Inferior parietal cortex (tissue), 1 donor: Measurements from ENCODE around the gene POLA2.

Source experiments
- DNase-seq: peaks from one replicate; pipeline ENCODE4 v3.0.0-alpha.2; 2016; ENCODE audit errors: extremely low spot score

POLA2 gene

DNA sequence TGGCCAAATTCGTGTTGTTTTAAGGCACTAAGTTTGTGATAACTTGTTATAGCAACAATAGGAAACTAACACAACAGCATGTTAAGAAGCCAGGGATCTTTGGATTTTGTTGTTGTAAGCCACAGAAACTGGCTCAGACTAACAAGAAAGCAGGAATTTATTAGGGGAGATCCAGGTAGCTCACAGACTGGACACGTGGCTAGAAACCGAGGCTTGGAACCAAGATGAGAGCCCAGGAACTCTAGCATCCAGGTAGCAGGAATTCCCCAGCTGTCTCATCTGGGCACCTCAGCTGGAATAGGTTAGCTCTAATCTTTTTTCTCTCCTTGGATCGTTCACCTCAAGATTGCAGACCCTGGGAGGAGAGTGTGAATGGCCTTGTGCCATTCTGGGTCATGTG, 24.9 kb downstream of the POLA2 start:
- no peak for DNase-seq

DNA sequence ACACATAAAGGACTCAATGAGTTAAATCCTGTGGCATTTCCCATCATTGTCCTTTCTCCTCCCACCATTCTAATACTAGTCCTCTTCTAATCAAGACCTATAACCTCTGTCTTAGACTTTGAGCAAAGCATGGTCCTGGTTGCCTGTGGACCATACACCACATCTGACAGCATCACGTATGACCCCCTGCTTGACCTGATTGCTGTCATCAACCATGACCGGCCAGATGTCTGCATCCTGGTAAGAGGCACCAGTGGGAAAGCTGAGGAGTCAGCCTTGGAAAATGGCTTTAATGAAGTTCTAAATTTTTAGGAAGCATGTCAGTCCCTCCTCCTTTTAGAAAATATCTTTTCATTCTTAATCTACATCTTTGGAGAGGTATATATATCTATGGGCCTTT, 25.8 kb downstream of the POLA2 start:
- no peak for DNase-seq

DNA sequence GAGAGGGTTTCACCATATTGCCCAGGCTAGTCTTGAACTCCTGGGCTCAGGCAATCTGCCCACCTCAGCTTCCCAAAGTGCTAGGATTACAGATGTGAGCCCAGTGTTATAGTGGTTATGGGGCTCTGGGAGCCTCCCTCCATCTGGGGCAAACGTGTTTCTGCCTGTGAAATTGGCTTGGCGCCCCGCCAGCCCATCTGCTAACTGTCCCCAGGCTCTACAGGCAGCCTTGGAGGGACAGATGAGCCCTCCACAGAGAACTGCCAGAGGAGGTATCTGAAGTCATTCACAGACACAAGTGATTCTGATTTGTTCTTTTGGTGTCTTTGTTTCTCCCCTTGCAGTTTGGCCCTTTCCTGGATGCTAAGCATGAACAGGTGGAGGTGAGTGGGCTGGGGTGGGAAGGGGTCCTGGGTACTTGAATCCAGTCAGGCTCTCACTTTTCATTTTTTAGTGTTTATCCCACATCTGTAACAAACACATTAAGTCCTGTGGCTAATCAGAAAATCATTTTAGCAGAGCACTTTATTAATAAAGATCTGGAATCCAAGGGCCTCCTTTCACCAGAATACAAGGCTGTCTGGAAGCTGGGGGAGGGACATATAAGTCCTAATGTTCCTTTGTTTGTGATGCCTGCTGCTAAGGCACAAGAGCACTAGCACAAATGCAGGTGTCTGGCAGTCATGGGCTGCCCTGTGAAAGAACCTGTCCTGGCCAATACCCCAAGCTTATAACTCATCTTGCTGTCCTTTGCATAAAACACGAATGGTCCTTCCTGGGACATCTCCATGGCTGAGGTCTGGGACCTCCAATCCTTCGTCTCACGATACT, 27.2 kb downstream of the POLA2 start:
- DNase-seq = no peak

DNA sequence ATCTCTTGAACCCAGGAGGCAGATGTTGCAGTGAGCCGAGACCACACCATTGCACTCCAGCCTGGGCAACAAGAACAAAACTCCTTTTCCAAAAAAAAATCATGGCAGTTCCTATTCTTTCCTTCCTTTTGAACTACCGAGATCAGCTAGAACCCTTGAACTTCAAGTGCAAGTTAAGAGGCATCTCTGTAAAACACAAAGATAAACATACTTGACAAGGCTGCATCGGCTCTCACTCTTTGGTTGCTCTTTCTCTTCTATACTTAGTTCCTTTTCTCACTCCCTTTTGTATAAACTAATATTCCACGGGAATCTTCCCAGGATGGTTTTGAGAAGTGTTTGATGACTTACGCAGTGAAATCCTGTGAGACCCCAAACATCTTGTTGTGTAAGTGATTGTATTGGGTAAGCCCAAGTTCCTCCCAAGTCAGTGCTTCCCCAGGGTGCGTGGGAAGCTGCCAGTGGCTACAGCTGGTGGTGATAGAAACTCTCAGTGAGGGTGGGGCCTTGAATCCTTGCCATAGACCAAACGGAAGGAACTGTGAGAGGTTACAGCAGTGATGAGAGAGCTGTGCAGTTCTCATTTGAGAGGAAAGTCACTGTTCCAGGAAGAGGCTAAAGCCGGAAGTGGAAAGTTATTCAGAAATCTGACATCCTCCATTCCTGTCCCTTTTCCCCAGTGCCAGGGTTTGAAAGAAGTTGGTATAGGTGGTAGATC, 28.8 kb downstream of the POLA2 start:
- DNase-seq = peak; percentile 84

DNA sequence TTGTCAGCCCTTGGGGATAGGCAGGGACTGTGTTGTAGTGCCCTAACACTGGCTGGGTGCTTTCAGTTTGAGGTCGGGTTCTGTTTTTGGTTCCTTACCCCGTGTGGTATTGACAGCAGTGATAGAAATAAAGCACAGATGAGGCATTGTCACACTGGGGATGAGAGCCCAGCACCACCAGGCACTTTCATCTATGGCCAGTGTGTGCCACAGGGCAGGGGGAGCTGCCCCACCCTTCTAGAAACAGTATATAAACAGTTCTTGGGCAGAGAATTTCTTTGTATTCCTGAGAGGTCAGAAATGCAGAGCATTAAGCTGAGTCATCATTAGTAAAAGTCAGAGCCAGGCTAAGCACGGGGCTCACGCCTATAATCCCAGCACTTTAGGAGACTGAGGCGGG, 29.9 kb downstream of the POLA2 start:
- DNase-seq = peak; percentile 80

DNA sequence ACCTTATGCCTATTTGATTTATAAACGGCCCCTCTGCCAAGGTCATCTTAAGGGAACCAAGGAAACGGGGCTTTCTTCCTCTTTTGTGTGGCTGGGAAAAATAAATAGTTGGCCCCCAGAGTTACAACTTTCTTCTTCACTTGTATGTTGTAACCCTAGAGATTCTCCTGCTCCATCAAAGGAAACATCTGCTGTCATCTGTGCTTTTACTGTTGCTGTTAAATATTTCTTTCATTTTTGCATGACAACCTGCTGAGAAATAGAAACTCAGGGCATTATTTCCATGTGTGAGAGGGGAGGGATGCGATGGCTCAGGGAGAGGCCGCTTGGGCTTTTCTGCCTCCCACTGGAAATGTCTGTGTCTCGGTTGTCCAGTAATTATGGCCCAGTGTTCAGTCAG, 31.1 kb downstream of the POLA2 start:
- no peak for DNase-seq

DNA sequence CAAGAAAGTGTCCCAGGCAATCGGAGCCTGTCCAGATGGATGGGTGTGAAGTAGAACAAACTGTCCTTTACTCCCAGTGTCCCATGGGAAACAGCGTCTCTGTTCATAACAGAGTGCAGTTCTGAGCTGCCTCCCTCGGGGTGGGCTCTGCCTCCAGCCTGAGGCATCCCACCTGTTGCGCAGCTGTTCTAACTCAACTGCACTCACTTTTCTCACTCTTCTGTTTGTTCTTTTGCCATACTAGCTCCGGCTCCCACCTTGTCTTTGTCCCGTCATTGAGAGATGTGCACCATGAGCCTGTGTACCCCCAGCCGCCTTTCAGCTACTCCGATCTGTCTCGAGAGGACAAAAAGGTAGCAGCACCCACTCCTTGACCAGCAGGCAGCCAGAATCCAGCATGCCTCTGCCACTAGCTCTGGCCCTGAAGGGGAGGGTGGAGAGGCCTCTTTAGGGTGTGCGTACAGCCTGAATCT, 32.2 kb downstream of the POLA2 start:
- DNase-seq = no peak

DNA sequence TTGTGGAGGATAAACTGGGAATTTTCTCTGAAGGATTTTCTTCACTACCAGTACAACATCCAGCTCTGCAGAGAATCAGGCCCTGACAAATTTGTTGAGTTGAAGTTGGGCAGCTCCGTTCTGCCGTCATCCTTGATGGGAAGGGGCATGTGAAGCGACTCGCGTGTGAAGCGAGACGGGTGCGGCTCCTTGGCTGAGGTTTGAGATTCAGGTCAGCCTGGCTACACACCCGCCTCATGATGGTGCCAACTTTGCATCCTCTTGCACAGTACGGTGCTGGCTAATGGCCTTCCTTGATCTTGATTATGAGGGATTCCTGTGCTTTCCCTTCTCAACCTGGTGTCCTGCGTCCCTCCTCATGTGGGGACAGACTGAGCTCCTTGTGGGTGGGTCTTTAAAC, 33.2 kb downstream of the POLA2 start:
- no peak for DNase-seq

DNA sequence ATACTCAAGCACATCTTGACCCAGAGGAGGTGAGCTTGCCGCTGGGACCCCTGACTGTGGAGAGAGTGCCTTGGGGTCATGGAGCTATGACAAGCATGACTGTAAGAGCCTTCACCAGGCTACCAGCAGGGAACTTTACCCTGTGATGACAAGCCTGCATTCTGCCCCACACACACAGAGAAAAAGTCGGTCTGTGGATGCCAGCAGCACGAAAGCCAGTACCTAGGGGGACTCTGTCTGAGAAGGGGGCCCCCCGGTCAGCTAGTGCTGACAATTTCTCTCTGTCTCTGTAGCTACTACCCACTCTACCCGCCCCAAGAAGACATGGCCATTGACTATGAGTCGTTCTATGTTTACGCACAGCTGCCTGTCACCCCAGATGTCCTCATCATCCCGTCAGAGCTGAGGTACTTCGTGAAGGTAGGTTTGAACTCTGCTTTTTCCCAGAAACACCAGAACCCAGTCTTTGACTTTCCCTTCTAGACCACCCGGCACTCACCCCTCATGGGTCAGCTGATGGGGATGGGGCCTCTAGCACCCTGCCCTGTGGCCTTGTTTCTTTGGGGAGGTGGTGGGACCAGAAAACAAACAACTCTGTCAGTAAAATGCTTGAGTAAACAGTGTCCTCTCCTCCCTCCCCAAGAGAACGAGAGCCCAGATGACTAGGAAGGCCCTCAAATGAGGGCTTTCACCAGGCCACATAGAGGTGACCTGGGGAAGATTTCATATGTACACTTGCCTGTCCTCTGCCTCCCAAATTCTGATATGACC, 34.0 kb downstream of the POLA2 start:
- no peak for DNase-seq

DNA sequence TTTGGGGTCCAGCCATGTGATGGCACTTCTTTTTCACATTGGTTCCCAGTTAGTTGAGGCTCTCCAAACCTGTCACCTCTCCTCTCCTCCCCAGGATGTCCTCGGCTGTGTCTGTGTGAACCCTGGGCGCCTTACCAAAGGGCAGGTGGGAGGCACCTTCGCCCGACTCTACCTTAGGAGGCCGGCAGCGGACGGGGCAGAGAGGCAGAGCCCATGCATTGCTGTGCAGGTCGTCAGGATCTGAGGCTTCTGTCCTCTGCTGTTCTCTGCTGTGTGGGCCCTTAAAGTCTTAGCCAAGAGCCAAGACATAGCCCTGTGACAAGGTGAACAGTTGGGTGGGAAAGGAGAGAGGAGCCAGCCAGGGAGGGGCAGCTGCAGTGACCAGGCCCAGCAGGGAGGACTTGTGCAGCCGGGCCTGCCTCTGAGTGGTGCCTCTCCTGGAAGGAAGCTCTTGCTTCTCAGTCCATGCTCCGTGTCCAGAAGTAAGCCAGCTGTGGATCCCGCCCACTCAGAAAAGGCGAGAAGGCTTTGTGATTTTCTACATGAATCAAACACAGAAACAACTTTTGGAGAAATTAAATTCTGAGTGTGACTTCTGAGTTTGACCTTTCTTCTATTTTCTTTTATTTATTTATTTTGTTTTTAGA, 35.4 kb downstream of the POLA2 start:
- no peak for DNase-seq

DNA sequence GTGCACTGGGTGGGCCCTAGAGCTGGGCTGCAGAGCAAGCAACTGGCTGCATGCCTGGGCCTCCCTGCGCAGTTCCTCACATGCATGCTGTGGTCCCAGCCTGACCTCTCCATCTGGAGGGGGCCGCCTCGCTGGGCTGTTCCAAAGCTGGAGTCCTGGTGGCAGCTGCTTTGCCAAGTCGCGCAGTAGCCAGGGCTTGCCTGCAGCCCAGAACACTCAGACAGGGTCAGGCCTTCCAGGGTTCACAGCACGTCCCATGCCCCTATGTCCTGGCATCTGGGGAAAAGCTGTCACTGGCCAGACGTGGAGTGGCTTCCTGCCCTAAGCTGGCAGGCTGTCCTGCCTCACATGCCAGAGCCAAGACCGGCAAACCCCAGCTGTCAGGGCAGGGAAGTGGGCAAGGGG, 36.4 kb downstream of the POLA2 start:
- DNase-seq = no peak

DNA sequence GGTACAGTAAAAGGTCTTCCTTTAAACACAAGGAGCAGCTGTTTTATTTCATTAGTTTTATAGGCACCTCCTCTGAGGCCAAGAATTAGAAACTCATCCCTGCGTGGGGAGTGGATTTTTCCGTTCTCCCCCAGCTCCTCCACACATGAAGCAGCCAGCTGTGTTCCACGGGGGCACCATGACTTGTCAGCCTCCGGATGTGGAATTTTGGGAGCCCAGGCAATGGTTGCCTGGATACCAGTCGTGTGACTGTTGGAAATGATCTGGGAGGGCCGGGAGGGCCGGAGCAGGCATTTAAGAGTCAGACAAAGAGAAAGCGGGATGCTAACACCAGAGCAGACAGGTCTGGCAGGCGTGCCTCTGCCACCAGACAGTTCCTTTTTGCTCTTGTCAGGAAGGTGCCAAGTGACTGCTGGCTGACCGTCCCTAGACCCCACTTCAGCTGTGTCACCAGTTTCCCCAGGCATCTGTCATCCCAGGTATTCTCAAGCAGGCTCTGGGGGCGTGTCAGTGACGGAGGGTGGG, 37.0 kb downstream of the POLA2 start:
- DNase-seq = peak; percentile 64

DNA sequence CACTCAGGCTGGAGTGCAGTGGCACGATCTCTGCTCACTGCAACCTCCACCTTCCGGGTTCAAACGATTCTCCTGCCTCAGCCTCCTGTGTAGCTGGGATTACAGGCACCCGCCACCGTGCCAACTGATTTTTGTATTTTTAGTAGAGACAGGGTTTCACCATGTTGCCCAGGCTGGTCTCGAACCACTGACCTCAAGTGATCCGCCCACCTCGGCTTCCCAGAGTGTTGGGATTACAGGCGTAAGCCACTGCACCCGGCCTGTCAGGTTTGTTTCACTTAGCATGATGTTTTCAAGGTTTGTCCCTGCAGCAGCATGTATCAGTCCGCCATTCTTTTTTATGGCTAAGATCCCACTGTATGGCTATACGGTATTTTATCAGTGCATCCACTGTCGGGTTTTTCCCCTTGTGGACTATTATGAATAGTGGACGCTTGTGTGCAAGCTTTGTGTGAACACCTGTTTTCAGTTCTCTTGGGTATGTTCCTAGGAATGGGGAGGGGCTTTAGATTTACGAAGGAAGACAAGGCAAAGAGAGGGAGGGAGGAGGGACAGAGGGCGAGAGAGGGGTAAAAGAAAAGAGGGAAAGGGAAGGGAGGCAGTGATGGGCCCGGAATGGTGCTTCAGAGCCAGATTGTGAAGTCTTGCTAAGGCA, 39.0 kb downstream of the POLA2 start:
- DNase-seq = no peak

DNA sequence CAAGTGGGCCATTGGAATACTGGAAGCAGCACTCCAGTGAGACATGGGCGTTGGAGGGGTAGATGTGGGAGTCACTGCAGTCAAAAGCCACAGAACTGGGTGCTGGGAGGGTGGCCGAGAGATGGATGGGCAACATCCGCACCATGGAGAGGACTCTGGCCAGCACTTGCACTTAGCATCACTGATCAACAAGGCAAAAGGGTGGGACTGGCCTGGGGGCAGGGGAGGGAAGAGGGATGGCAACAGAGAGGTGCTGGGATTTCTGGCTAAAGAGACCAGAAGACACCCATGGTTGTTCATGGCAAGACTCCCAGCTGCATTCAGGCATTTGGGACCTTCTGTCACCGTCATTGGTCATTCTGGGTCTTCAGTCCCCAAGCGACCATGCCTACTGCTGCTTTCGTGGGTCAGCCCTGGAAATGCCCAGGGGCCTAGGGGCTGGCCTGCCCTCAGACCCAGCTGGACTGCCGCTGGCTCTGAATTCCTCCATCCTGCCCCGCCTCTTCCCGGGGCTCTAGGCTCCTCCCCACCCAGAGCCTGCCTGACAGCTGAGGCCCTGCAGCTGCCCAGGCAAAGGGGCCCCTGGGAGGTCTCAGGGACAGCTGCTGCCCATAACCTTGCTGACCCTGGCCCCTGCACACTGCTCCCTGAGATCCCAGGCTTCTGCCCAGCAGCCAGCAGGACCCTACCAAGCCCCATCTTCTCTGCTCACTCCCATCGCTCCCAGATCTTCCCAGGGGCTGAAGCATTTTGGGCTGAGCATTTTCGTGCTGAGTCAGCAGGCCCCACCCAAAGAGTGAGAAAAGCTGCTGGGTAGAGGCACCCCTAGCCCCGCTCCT, 39.9 kb downstream of the POLA2 start:
- DNase-seq = no peak

DNA sequence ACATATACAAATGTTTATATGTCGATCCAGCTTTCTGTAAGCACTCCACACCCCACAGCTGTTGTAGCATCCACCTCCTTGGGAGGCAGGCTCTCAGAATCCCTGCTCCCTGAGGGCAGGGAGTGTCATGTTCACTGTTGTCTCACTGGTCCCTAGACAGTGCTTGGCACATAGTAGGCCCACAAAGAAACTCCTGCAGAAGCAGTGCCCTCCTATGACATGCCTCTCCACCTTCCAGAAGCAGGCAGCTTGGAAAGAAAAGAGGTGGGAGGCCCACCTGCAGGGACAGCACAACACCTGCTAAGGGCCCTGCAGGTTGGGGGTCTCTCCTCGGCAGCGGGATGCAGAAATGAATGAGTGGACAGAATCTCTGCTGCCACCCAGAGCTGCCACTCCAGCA, 41.8 kb downstream of the POLA2 start:
- no peak for DNase-seq

DNA sequence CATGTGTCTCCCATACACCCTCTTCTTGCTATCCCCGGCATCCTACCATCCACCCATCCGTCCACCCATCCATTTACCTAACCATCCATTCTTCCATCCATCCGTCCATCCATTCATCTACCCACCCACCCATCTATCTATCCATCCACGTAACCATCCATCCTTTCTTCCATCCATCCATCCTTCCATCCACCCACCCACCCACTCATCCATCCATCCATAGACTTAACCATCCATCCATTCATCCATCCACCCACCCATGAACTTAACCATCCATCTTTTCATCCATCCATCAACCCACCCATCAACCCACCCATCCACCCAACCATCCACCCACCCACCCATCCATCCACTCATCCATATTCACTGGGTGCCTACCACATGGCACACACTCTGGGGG, 42.3 kb downstream of the POLA2 start:
- no peak for DNase-seq

DNA sequence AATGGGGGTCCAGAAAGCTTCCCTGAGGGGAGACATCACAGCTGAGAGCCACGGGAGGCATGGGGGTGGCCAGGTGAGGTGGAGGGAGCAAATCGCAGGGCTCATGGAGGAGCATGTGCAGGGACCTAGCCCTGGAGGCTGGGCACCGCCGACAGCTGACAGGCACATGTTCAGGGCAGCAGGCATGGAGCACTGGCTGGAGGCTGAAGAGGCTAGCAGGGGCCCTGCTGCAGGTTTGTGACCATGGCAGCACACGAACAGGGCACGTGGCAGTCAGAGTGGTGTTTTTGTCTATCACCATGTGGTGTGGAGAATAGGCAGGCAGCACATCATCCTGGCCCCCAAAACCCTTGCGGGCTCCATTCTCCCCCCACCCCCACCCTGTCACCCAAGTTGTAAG, 42.9 kb downstream of the POLA2 start:
- DNase-seq = no peak

DNA sequence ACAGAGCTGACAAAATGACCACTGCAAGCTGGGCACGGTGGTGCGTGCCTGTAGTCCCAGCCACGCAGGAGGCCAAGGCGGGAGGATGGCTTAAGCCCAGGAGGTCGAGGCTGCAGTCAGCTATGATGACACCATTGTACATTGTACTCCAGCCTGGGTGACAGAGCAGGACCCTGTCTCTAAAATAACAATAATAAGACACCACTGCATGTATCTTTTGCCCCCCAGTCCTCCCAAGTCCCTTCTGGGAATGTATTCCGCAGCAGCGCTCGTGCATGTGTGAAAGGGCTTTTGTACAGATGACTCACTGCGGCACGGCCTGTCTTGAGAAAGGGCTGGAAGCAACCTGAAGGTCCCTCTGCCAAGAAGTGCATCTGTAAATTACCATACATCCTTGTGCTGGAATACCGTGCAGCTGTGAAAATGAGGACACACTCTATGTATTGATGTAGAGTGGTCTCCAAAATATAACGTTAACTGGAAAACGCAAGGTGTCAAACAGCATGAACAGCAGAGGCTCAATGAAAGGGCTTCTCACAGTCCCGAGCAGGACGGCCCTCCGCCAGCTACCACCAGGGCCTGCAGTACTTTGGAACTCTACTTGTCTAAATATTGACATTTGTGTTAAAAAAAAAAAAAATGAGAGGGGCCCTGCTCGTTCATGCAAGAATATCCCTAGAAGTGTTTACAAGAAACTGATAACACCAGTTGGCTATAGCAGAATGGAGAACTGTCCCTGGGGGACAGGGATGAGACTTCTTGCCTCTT, 43.9 kb downstream of the POLA2 start:
- DNase-seq = no peak
